Vagina (tissue), 2 donors: ENCODE results near the gene SLC7A8.

Experiments used
- CTCF ChIP-seq, 3 experiments: fragments of 450-650 bp in 2 of 3; fragments of 200-600 bp in 1 of 3; sonication (generic) in 1 of 3; IDR thresholded peaks; one replicate each; pipeline ENCODE4 v1.5.1; 2017 to 2019; ENCODE audit warnings: antibody characterized with exemption in 3 of 3, mild to moderate bottlenecking in 2 of 3, moderate library complexity in 2 of 3
- POLR2AphosphoS5 ChIP-seq, 2 donors: sonication (generic); formaldehyde crosslinking; IDR thresholded peaks; one replicate each; pipeline ENCODE4 v1.9.0; 2017; ENCODE audit warnings: antibody characterized with exemption in 2 of 2, mild to moderate bottlenecking in 2 of 2, low read depth in 1 of 2; ENCODE audit not compliant: insufficient read depth in 1 of 2

GRCh38 chr14:23115039-23115731, 68.3 kb downstream of the SLC7A8 start:
- TF ChIP-seq CTCF (IDR thresholded peaks at IDR 0.05) (no peak), POLR2AphosphoS5 (IDR thresholded peaks at IDR 0.05; ENCODE audit: insufficient read depth in 1 of 2, low read depth in 1 of 2) (peak in 1 of 2 donors; percentile 30)
